Trophoblast cell (in vitro differentiated cells and primary cell): ENCODE measurements around the gene TLE2.

ENCODE experiments used
- DNase-seq, 2 donors: peaks; one replicate each; pipeline ENCODE4 v3.0.0-alpha.2; 2016
- H2AFZ ChIP-seq: 2 replicates; pipeline ENCODE4 v1.6.1; 2013; ENCODE audit warnings: low read length, moderate library complexity, mild to moderate bottlenecking; ENCODE audit not compliant: insufficient read depth, poor library complexity
- H2AK5ac ChIP-seq: 2 replicates; pipeline ENCODE4 v1.6.1; 2013; ENCODE audit warnings: mild to moderate bottlenecking, low read length
- H2BK120ac ChIP-seq: 2 replicates; pipeline ENCODE4 v1.6.1; 2013; ENCODE audit warnings: low read length, mild to moderate bottlenecking, moderate library complexity; ENCODE audit not compliant: insufficient read depth, poor library complexity
- H2BK12ac ChIP-seq: 2 replicates; pipeline ENCODE4 v1.6.1; 2013; ENCODE audit warnings: mild to moderate bottlenecking, low read length, moderate library complexity
- H2BK5ac ChIP-seq: 2 replicates; pipeline ENCODE4 v1.6.1; 2013; ENCODE audit warnings: low read length, low read depth, moderate library complexity, mild to moderate bottlenecking; ENCODE audit not compliant: poor library complexity
- H3K14ac ChIP-seq: 2 replicates; pipeline ENCODE4 v1.6.1; 2013; ENCODE audit warnings: mild to moderate bottlenecking, low read length
- H3K18ac ChIP-seq: 2 replicates; pipeline ENCODE4 v1.6.1; 2013; ENCODE audit warnings: mild to moderate bottlenecking, low read length
- H3K23ac ChIP-seq: 2 replicates; pipeline ENCODE4 v1.6.1; 2013; ENCODE audit warnings: low read length
- H3K27ac ChIP-seq: 2 replicates; pipeline ENCODE4 v1.5.1; 2013; ENCODE audit warnings: low read depth, mild to moderate bottlenecking, inconsistent platforms, low read length, moderate library complexity
- H3K27me3 ChIP-seq: 2 replicates; pipeline ENCODE4 v1.6.1; 2013; ENCODE audit warnings: inconsistent platforms, mild to moderate bottlenecking, low read length, moderate library complexity; ENCODE audit not compliant: insufficient read depth
- H3K36me3 ChIP-seq, 2 experiments: 1 replicate in 1 of 2; 2 replicates in 1 of 2; pipeline ENCODE4 v1.6.1; 2013; ENCODE audit warnings: low read length in 2 of 2, mild to moderate bottlenecking in 2 of 2, moderate library complexity in 1 of 2; ENCODE audit not compliant: insufficient read depth in 2 of 2, control insufficient read depth in 1 of 2
- H3K4ac ChIP-seq: 2 replicates; pipeline ENCODE4 v1.6.1; 2013; ENCODE audit warnings: low read depth, mild to moderate bottlenecking, low read length, moderate library complexity
- H3K4me1 ChIP-seq, 2 experiments: 1 replicate in 1 of 2; 2 replicates in 1 of 2; pipeline ENCODE4 v1.6.1; 2013; ENCODE audit warnings: low read length in 2 of 2, mild to moderate bottlenecking in 2 of 2, moderate library complexity in 1 of 2; ENCODE audit not compliant: insufficient read depth in 2 of 2, control insufficient read depth in 1 of 2
- H3K4me2 ChIP-seq: 2 replicates; pipeline ENCODE4 v1.6.1; 2013; ENCODE audit warnings: inconsistent platforms, mild to moderate bottlenecking, low read length, moderate library complexity
- H3K4me3 ChIP-seq: 2 replicates; pipeline ENCODE4 v1.5.1; 2013; ENCODE audit warnings: mild to moderate bottlenecking, low read depth, low read length, inconsistent platforms
- H3K79me1 ChIP-seq: one replicate; pipeline ENCODE4 v1.6.1; 2013; ENCODE audit warnings: low read length
- H3K79me2 ChIP-seq: 2 replicates; pipeline ENCODE4 v1.6.1; 2013; ENCODE audit warnings: low read length, mild to moderate bottlenecking; ENCODE audit not compliant: control insufficient read depth, insufficient read depth, poor library complexity
- H3K9ac ChIP-seq: 2 replicates; pipeline ENCODE4 v1.6.1; 2013; ENCODE audit warnings: mild to moderate bottlenecking, low read length
- H3K9me3 ChIP-seq: 2 replicates; pipeline ENCODE4 v1.6.1; 2013; ENCODE audit warnings: low read depth, mild to moderate bottlenecking, control low read depth, inconsistent platforms, low read length; ENCODE audit not compliant: insufficient read depth
- H4K12ac ChIP-seq: 2 replicates; pipeline ENCODE4 v1.6.1; 2013; ENCODE audit warnings: low read depth, mild to moderate bottlenecking, low read length, moderate library complexity
- H4K8ac ChIP-seq: 2 replicates; pipeline ENCODE4 v1.6.1; 2013; ENCODE audit warnings: low read depth, mild to moderate bottlenecking, low read length, moderate library complexity
- H4K91ac ChIP-seq: one replicate; pipeline ENCODE4 v1.6.1; 2013; ENCODE audit warnings: low read depth, mild to moderate bottlenecking, low read length, moderate library complexity
- WGBS: extraction: QIAGEN DNeasy Blood & Tissue Kit; methylation state at CpG from one replicate; pipeline ENCODE4 v1.1.7; 2013; ENCODE audit warnings: missing lambda C conversion rate; ENCODE audit not compliant: insufficient read length, insufficient coverage; ENCODE audit errors: extremely low coverage; 5-methylcytosine and 5-hydroxymethylcytosine counted together

TLE2 gene

DNA sequence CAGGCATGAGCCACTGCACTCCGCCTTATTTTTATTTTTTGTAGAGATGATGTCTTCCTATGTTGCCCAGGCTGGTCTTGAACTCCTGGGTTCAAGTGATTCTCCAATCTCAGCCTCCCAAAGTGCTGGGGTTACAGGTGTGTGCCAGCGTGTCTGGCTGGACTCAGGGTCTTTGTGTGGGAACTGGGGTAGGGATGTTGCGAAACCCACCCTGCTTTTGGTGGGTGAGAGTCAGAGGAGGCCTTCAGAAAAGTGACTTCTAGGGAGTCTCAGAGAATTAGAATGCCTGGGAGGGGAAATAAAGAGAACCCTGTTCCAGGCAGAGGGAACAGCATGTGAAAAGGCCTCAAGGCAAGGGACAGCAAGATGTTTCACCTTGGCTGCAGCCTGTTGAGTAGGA is 20.0 kb upstream of the TLE2 start:
- Histone ChIP-seq H3K4me2 (no peak overlapping the region), H3K79me1 (no peaks in the 10 kb centered on the region), H3K9me3 (peaks cover 4% of the 10 kb centered on the region), H2BK12ac (no peak overlapping the region), H4K12ac (no peak overlapping the region), H4K91ac (no peak overlapping the region), H3K79me2 (no peaks in the 10 kb centered on the region), H2AK5ac (no peak overlapping the region), H4K8ac (no peak overlapping the region), H3K18ac (no peak overlapping the region), H3K4me1 (no peaks in the 10 kb centered on the region), H3K4me3 (no peak overlapping the region), H3K23ac (no peak overlapping the region), H3K4ac (no peak overlapping the region), H3K14ac (no peak overlapping the region), H3K27ac (no peak overlapping the region), H3K27me3 (peaks cover 17% of the 10 kb centered on the region), H3K36me3 (peaks cover 10 to 12% of the 10 kb centered on the region in 2 experiments), H3K9ac (no peak overlapping the region), H2BK5ac (no peak overlapping the region), H2AFZ (no peak overlapping the region), H2BK120ac (no peak overlapping the region)
- no CpG with 5 or more reads among the region's 3 CpGs for WGBS
- DNase-seq = no peak

GRCh38 chr19:3048190-3048533 is 19.1 kb upstream of the TLE2 start:
- H2BK5ac ChIP-seq = no peak overlapping the region

GRCh38 chr19:3047496-3048189 is 18.6 kb upstream of the TLE2 start:
- Histone ChIP-seq H2AFZ (no peak overlapping the region), H3K4me1 (no peaks in the 10 kb centered on the region), H3K36me3 (peaks cover 0 to under 1% of the 10 kb centered on the region in 2 experiments), H3K4me2 (peak overlapping the region; percentile 47), H2BK5ac (no peak overlapping the region), H3K14ac (no peak overlapping the region), H3K27ac (no peak overlapping the region), H3K79me1 (no peaks in the 10 kb centered on the region), H4K91ac (no peak overlapping the region), H4K12ac (no peak overlapping the region), H3K9ac (no peak overlapping the region), H3K4ac (no peak overlapping the region), H3K27me3 (peaks cover 22% of the 10 kb centered on the region), H3K4me3 (no peak overlapping the region), H3K18ac (no peak overlapping the region), H3K9me3 (peaks cover 4% of the 10 kb centered on the region), H2BK12ac (no peak overlapping the region), H4K8ac (no peak overlapping the region), H3K79me2 (no peaks in the 10 kb centered on the region), H2BK120ac (no peak overlapping the region), H3K23ac (no peak overlapping the region), H2AK5ac (no peak overlapping the region)
- peak; percentile 83 to 90 for DNase-seq
- no CpG with 5 or more reads among the region's 28 CpGs for WGBS

More at GRCh38 chr19:3048190-3048533, 19.1 kb upstream of the TLE2 start:
- Histone ChIP-seq H3K9ac (no peak overlapping the region), H3K4me2 (no peak overlapping the region), H2BK12ac (no peak overlapping the region), H4K91ac (no peak overlapping the region), H2AK5ac (no peak overlapping the region), H2AFZ (no peak overlapping the region), H3K4me3 (no peak overlapping the region), H3K79me1 (no peaks in the 10 kb centered on the region), H2BK120ac (no peak overlapping the region), H3K4ac (no peak overlapping the region), H4K8ac (no peak overlapping the region), H3K79me2 (no peaks in the 10 kb centered on the region), H3K4me1 (no peaks in the 10 kb centered on the region), H4K12ac (no peak overlapping the region), H3K14ac (no peak overlapping the region), H3K36me3 (peaks cover 2 to 4% of the 10 kb centered on the region in 2 experiments), H3K27ac (no peak overlapping the region), H3K27me3 (peaks cover 17% of the 10 kb centered on the region), H3K23ac (no peak overlapping the region), H3K18ac (no peak overlapping the region), H3K9me3 (peaks cover 4% of the 10 kb centered on the region)
- no peak for DNase-seq
- no CpG with 5 or more reads among the region's 5 CpGs for WGBS

DNA sequence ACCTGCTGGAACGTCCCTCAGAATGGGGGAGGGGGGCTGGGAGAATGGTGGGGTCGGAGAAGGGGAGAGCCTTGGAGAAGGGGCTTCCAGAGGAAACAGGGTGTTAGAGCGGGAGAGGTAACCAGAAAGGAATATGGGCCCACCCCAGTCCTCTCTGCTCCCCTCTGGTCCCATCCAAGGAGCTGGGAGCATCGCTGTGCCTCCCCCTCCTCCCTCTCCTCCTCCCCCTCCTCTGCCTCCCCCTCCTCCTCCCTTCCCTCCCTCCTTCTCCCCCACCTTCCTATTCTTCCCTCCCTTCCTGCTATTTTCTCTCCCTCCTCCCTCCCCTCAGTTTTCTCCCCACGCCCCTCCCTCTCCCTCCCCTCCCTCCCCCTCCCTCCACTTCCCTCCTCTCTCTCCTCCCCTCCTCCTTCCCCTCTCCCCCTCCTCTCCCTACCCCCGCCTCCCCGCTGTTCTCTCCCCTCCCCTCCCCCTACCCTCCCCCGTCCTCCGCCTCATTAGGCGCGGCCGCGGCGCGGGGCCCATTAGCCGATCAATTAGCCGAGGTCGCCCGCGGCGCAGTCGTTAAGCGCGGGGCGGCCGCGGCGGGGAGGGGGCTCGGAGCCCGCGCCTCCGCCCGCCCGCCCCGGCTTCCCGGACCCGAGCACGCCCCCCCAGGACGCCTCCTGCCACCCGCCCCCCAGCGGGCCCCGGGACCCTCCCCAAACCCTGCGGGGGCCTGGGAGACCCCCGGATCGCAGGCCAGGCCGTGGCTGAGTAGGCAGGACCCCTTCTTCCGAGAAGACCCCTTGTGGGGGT is 17.8 kb upstream of the TLE2 start:
- H4K91ac ChIP-seq = no peak overlapping the region

More for the DNA sequence above, 17.8 kb upstream of the TLE2 start:
- Histone ChIP-seq H3K9me3 (peaks cover 4% of the 10 kb centered on the region), H3K4me1 (no peaks in the 10 kb centered on the region), H2BK12ac (no peak overlapping the region), H3K18ac (no peak overlapping the region), H2BK120ac (no peak overlapping the region), H3K4me2 (no peak overlapping the region), H2AFZ (no peak overlapping the region), H3K79me2 (no peaks in the 10 kb centered on the region), H3K36me3 (no peaks in the 10 kb centered on the region), H2AK5ac (no peak overlapping the region), H2BK5ac (no peak overlapping the region), H3K4ac (no peak overlapping the region), H3K23ac (no peak overlapping the region), H3K9ac (no peak overlapping the region), H3K14ac (no peak overlapping the region), H3K79me1 (no peaks in the 10 kb centered on the region), H4K12ac (no peak overlapping the region), H3K27me3 (peaks cover 23% of the 10 kb centered on the region), H3K27ac (no peak overlapping the region), H3K4me3 (no peak overlapping the region), H4K8ac (no peak overlapping the region)
- DNase-seq = no peak
- WGBS = no CpG with 5 or more reads among the region's 47 CpGs
